Tibial nerve (tissue), 4 donors: Measurements from ENCODE around the gene GCM1. TPM values are rescaled to one million over a fixed set of nuclear protein-coding genes. Genes with fewer than 3 reads are reported as not detected.
A peak's percentile ranks its signal among the peaks of the same experiment; 100 is the strongest.

Experiments used
- DNase-seq, 2 donors: peaks; one replicate each; pipeline ENCODE4 v3.0.0-alpha.2; 2019; ENCODE audit warnings: low spot score in 2 of 2
- H3K27ac ChIP-seq, 4 donors: fragments of 200-600 bp; sonication (generic) in 3 of 4; one replicate each; pipeline ENCODE4 v1.5.1; 2017 to 2019; ENCODE audit warnings: mild to moderate bottlenecking in 1 of 4
- H3K27me3 ChIP-seq, 2 donors: fragments of 200-600 bp; sonication (generic) in 1 of 2; one replicate each; pipeline versions ENCODE4 v1.5.1 to v1.6.0; 2017 to 2019
- H3K36me3 ChIP-seq, 3 donors: fragments of 200-600 bp; sonication (generic); one replicate each; pipeline ENCODE4 v1.5.1; 2018 to 2019
- H3K4me1 ChIP-seq, 4 donors: fragments of 200-600 bp; sonication (generic) in 3 of 4; one replicate each; pipeline ENCODE4 v1.5.1; 2017 to 2019
- H3K4me3 ChIP-seq, 4 donors: fragments of 200-600 bp; sonication (generic) in 3 of 4; one replicate each; pipeline ENCODE4 v1.5.1; 2017 to 2019; ENCODE audit warnings: mild to moderate bottlenecking in 1 of 4, moderate library complexity in 1 of 4
- H3K9me3 ChIP-seq, 4 donors: fragments of 200-600 bp; sonication (generic) in 3 of 4; one replicate each; pipeline ENCODE4 v1.5.1; 2017 to 2019
- CTCF ChIP-seq, 5 experiments: fragments of 200-600 bp in 3 of 5; fragments of 450-650 bp in 2 of 5; sonication (generic) in 3 of 5; IDR thresholded peaks; one replicate each; pipeline ENCODE4 v1.5.1; 2016 to 2019; ENCODE audit warnings: antibody characterized with exemption in 5 of 5, mild to moderate bottlenecking in 3 of 5, moderate library complexity in 2 of 5
- EP300 ChIP-seq, 2 donors: sonication (generic); formaldehyde crosslinking; IDR thresholded peaks; one replicate each; pipeline ENCODE4 v1.6.1; 2017; ENCODE audit warnings: antibody characterized with exemption in 2 of 2, mild to moderate bottlenecking in 1 of 2
- POLR2A ChIP-seq, 2 donors: fragments of 450-650 bp; IDR thresholded peaks; one replicate each; pipeline ENCODE4 v1.6.1; 2017; ENCODE audit warnings: antibody characterized with exemption in 2 of 2, mild to moderate bottlenecking in 2 of 2, moderate library complexity in 2 of 2
- WGBS, 2 donors: methylation state at CpG; one replicate each; pipeline ENCODE4 v1.1.5; 2018; 5-methylcytosine and 5-hydroxymethylcytosine counted together
- total RNA-seq, 4 donors: library from RNA; depleted of rRNA; stranded (reverse); fragments of >200 nt; gene quantifications; one replicate each; pipeline ENCODE4 v1.1.0, GENCODE V29; 2016

Gene GCM1
- total RNA-seq, 4 donors from 2014 or later: 0.30 TPM; not detected in 3

DNA sequence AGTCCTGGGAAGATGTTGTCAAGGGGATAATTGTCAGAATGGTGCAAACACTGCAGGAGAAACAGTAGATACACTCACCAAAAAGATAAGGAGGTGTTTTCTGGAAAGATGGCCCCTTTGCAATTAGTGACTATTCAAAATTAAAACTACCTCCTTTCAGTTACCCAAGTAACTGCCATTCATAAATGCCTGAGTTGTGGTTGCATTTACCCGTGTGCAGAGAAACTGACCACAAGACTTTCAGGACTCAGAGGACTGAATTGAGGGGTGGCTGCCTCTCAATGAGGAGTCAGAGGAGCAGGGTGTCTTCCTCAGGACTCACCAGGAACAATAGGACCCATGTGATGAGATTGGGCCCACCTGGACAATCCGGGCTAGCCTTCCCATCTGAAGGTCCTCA, 39.0 kb downstream of the GCM1 start:
- H3K4me1 ChIP-seq: no peaks in the 10 kb centered on the region
- H3K27me3 ChIP-seq: no peaks in the 10 kb centered on the region
- no peak for TF ChIP-seq EP300 (IDR thresholded peaks at IDR 0.05)
- TF ChIP-seq POLR2A (IDR thresholded peaks at IDR 0.05): no peak
- no peak for TF ChIP-seq CTCF (IDR thresholded peaks at IDR 0.05)
- H3K27ac ChIP-seq: no peak overlapping the region
- no peak for DNase-seq
- no peak overlapping the region for H3K4me3 ChIP-seq
- H3K36me3 ChIP-seq: no peaks in the 10 kb centered on the region
- 81 to 94% methylated on average over 1 to 2 of the region's 2 CpGs for WGBS, 2 donors
- H3K9me3 ChIP-seq: peaks cover 0 to under 1% (median 0%) of the 10 kb centered on the region in 4 donors

GRCh38 chr6:53107091-53107490, 41.5 kb downstream of the GCM1 start:
- Histone ChIP-seq H3K36me3 (peaks cover 0 to 17% (median 0%) of the 10 kb centered on the region in 3 donors), H3K4me1 (no peaks in the 10 kb centered on the region), H3K9me3 (no peaks in the 10 kb centered on the region), H3K27me3 (no peaks in the 10 kb centered on the region), H3K27ac (peak overlapping the region in 1 of 4 donors; percentile 67), H3K4me3 (no peak overlapping the region)
- no peak for DNase-seq
- no peak for TF ChIP-seq CTCF (IDR thresholded peaks at IDR 0.05)
- no peak for TF ChIP-seq EP300 (IDR thresholded peaks at IDR 0.05)
- TF ChIP-seq POLR2A (IDR thresholded peaks at IDR 0.05): no peak
- 91 to 96% methylated on average over 4 of the region's 4 CpGs for WGBS, 2 donors

DNA sequence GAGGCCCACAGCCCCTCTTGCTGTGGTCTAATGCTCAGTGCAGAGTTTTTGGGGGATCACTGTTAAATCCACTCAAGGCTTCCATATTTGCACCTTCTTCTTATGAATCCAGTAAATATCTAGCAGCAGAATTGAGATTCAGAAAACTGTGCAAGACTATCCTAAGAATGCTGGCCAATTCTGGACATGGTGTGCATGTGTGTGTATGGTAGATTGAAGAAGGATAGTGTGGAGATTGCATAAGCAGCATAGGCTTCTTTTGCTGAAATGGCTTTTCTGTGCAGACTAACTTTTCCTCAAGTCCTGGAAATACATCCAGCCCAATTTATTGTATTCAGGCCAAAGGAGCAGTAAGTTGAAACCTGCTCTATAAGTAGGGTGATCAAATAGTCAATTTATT, 43.7 kb downstream of the GCM1 start:
- DNase-seq: no peak
- Histone ChIP-seq H3K27ac (no peak overlapping the region), H3K36me3 (peaks cover 0 to 37% (median 0%) of the 10 kb centered on the region in 3 donors), H3K27me3 (no peaks in the 10 kb centered on the region), H3K4me1 (no peaks in the 10 kb centered on the region), H3K4me3 (no peak overlapping the region), H3K9me3 (no peaks in the 10 kb centered on the region)
- TF ChIP-seq EP300 (IDR thresholded peaks at IDR 0.05) (no peak), CTCF (IDR thresholded peaks at IDR 0.05) (no peak), POLR2A (IDR thresholded peaks at IDR 0.05) (no peak)

DNA sequence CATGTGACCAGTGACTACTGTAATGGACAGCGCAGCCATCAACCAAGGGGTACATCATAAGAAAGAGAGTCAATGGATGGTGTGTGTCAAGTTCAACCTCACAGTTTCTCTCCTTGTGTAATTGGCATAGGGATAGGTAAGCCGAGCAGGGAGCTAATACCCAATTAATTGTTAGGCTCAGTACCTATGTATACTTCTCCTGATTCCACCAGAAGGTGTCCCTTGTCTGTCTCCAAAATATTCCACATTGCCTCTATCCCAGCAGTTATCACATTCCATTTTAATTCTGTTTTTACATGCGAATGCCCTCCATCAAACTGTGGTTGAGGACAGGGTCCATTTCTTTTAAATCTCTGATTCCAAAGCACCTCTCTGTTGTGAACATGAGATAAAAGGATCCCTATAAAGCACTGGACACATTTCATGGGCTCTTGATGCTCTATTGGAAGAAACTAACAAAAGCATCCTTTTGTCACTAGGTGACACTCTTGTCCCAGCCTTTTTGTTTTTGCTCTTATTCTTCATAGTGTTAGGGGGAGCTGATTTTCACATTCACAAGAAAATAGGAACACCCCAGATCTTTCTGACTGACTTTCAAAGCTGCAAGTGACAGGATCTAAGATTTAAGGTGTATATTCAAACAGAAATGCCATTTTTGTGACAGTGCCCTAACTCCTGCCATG, 44.5 kb downstream of the GCM1 start:
- no peaks in the 10 kb centered on the region for H3K4me1 ChIP-seq
- 91% methylated on average over 3 of the region's 3 CpGs for WGBS, 2 donors
- no peaks in the 10 kb centered on the region for H3K9me3 ChIP-seq
- no peak for DNase-seq
- no peaks in the 10 kb centered on the region for H3K27me3 ChIP-seq
- TF ChIP-seq CTCF (IDR thresholded peaks at IDR 0.05) (no peak), POLR2A (IDR thresholded peaks at IDR 0.05) (no peak), EP300 (IDR thresholded peaks at IDR 0.05) (no peak)
- peaks cover 0 to 45% (median 0%) of the 10 kb centered on the region in 3 donors for H3K36me3 ChIP-seq
- no peak overlapping the region for H3K27ac ChIP-seq
- no peak overlapping the region for H3K4me3 ChIP-seq

DNA sequence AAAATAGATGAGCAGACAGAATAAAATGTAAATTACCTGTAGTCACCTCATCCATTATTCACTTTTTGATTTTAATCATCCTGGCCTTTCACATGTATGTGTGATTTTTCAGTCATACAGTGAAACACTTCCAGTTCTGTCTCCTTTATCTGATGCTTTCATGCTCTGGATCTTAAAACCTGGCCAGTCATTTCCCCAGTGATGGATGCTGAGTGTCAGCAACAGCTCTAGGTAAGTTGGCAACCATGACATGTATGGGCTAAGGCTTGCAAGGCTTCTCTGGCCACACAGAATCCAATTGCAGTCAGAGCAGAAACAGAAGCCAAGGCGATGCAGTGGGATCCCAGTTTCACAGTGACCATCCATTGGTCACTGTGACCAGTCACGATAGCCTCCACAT, 47.6 kb downstream of the GCM1 start:
- Histone ChIP-seq H3K27ac (no peak overlapping the region), H3K36me3 (peaks cover 5 to 76% (median 17%) of the 10 kb centered on the region in 3 donors), H3K9me3 (no peaks in the 10 kb centered on the region), H3K4me1 (no peaks in the 10 kb centered on the region), H3K4me3 (no peak overlapping the region), H3K27me3 (no peaks in the 10 kb centered on the region)
- TF ChIP-seq CTCF (IDR thresholded peaks at IDR 0.05) (no peak), EP300 (IDR thresholded peaks at IDR 0.05) (no peak), POLR2A (IDR thresholded peaks at IDR 0.05) (no peak)
- 97 to 100% methylated on average over 2 of the region's 2 CpGs for WGBS, 2 donors
- DNase-seq: no peak
